SK-N-MC (cell line): ENCODE results near the gene LRRC4B.

Experiments used
- EZH2 ChIP-seq: fragments of 200-600 bp; sonication (generic); IDR thresholded peaks from one replicate; pipeline ENCODE4 v1.6.1; 2017; ENCODE audit warnings: antibody characterized with exemption
- FOXP2 ChIP-seq: optimal IDR thresholded peaks from 2 replicates; pipeline ENCODE3; 2011; ENCODE audit warnings: mild to moderate bottlenecking, moderate library complexity; ENCODE audit not compliant: insufficient read depth; ENCODE audit errors: extremely low read length, control extremely low read depth
- POLR2AphosphoS5 ChIP-seq: IDR thresholded peaks from 2 replicates; pipeline ENCODE4 v1.6.1; 2012; ENCODE audit warnings: mild to moderate bottlenecking, low read depth, low read length, borderline replicate concordance

DNA sequence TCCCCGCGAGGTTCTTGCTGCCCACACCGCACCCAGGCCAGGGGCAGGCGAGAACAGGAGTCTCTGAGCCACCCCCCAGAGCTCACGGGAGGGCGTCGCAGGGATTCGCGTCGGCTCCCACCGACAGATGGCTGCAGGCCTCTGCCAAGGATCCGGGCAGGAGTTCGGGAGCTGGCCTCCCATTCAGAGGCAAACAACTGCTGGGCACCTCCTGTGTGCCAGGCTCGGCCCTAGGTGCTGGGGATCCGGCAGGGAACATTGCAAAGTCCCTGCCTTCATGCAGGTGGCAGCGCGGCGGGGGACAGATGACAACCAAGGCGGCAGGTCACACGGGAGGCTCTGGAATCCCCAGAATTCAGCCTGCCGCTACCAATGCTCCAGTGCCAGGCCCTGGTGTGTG is 25.3 kb downstream of the LRRC4B start:
- TF ChIP-seq POLR2AphosphoS5 (no peak), EZH2 (no peak), FOXP2 (no peak)
